Endothelial cell of umbilical vein (primary cell): ENCODE measurements around the gene PTGER4.

ENCODE experiments used
- EZH2 ChIP-seq: IDR thresholded peaks from 2 replicates; pipeline ENCODE4 v1.6.1; 2012; ENCODE audit warnings: borderline replicate concordance, low read depth, mild to moderate bottlenecking, moderate library complexity, low read length, inconsistent platforms; ENCODE audit not compliant: severe bottlenecking
- GATA2 ChIP-seq: IDR thresholded peaks from 2 replicates; pipeline ENCODE4 v1.7.0; 2011; ENCODE audit warnings: low read depth, mild to moderate bottlenecking, moderate library complexity, mixed read lengths, low read length; ENCODE audit not compliant: insufficient read length, insufficient read depth
- MYC ChIP-seq: IDR thresholded peaks from one replicate; pipeline ENCODE4 v1.6.1; 2011; ENCODE audit warnings: mild to moderate bottlenecking, low read depth, low read length
- POLR2A ChIP-seq: IDR thresholded peaks from 2 replicates; pipeline ENCODE4 v1.6.1; 2012; ENCODE audit warnings: low read depth, mild to moderate bottlenecking, control low read depth, low read length
- POLR2AphosphoS5 ChIP-seq: IDR thresholded peaks from 2 replicates; pipeline ENCODE4 v1.6.1; 2012; ENCODE audit warnings: low read depth, mild to moderate bottlenecking, control low read depth, low read length, moderate library complexity; ENCODE audit not compliant: insufficient read depth
- TF ChIP-seq, protein P1 (sequence below), 2 donors: IDR thresholded peaks; 1 replicate in 1 of 2; 2 replicates in 1 of 2; pipeline ENCODE4 v1.5.1; 2011; ENCODE audit warnings: low read length in 2 of 2, mild to moderate bottlenecking in 2 of 2, moderate library complexity in 2 of 2, control low read depth in 1 of 2, inconsistent platforms in 1 of 2, low read depth in 1 of 2; ENCODE audit not compliant: insufficient read depth in 1 of 2; ENCODE audit errors: extremely low read depth in 1 of 2

GRCh38 chr5:40679148-40679912, 385 bp upstream of the PTGER4 start:
- TF ChIP-seq, protein P1, sequence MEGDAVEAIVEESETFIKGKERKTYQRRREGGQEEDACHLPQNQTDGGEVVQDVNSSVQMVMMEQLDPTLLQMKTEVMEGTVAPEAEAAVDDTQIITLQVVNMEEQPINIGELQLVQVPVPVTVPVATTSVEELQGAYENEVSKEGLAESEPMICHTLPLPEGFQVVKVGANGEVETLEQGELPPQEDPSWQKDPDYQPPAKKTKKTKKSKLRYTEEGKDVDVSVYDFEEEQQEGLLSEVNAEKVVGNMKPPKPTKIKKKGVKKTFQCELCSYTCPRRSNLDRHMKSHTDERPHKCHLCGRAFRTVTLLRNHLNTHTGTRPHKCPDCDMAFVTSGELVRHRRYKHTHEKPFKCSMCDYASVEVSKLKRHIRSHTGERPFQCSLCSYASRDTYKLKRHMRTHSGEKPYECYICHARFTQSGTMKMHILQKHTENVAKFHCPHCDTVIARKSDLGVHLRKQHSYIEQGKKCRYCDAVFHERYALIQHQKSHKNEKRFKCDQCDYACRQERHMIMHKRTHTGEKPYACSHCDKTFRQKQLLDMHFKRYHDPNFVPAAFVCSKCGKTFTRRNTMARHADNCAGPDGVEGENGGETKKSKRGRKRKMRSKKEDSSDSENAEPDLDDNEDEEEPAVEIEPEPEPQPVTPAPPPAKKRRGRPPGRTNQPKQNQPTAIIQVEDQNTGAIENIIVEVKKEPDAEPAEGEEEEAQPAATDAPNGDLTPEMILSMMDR (IDR thresholded peaks at IDR 0.05; ENCODE audit: extremely low read depth in 1 of 2, insufficient read depth in 1 of 2, low read depth in 1 of 2, low read length in 2 of 2) = no peak
- TF ChIP-seq POLR2AphosphoS5 (peak; percentile 94), MYC (no peak), POLR2A (peak; percentile 96), GATA2 (no peak), EZH2 (no peak)
